Mesendoderm (in vitro differentiated cells): ENCODE results near the gene IL1RAPL1.

ENCODE experiments used
- DNase-seq: peaks from one replicate; pipeline ENCODE4 v3.0.0; 2013
- H2AK5ac ChIP-seq: 2 replicates; pipeline ENCODE4 v1.6.1; 2013; ENCODE audit warnings: low read length, inconsistent platforms
- H2BK120ac ChIP-seq: 2 replicates; pipeline ENCODE4 v1.6.1; 2013; ENCODE audit warnings: low read depth, mild to moderate bottlenecking, low read length, moderate library complexity, mixed read lengths
- H2BK15ac ChIP-seq: replicated peaks from 2 replicates; pipeline ENCODE4 v1.6.1; 2013; ENCODE audit warnings: low read depth, mild to moderate bottlenecking, moderate library complexity
- H2BK5ac ChIP-seq: 2 replicates; pipeline ENCODE4 v1.6.1; 2013; ENCODE audit warnings: low read length, inconsistent platforms
- H3K18ac ChIP-seq: 2 replicates; pipeline ENCODE4 v1.6.1; 2013; ENCODE audit warnings: mild to moderate bottlenecking, low read length, mixed read lengths
- H3K23ac ChIP-seq: one replicate; pipeline ENCODE4 v1.6.1; 2013; ENCODE audit warnings: low read length
- H3K27ac ChIP-seq: 2 replicates; pipeline ENCODE4 v1.5.1; 2013; ENCODE audit warnings: low read depth, mild to moderate bottlenecking, inconsistent platforms, low read length, moderate library complexity
- H3K27me3 ChIP-seq: 2 replicates; pipeline ENCODE4 v1.6.1; 2013; ENCODE audit warnings: low read length, control low read depth, mild to moderate bottlenecking, inconsistent platforms; ENCODE audit not compliant: insufficient read depth, poor library complexity
- H3K36me3 ChIP-seq: 2 replicates; pipeline ENCODE4 v1.6.1; 2013; ENCODE audit warnings: low read length, inconsistent platforms; ENCODE audit not compliant: control insufficient read depth, insufficient read depth
- H3K4ac ChIP-seq: one replicate; pipeline ENCODE4 v1.6.1; 2013; ENCODE audit warnings: low read depth, mild to moderate bottlenecking, low read length, moderate library complexity
- H3K4me1 ChIP-seq: 2 replicates; pipeline ENCODE4 v1.6.1; 2013; ENCODE audit warnings: low read depth, low read length, inconsistent platforms; ENCODE audit not compliant: control insufficient read depth
- H3K4me2 ChIP-seq: 2 replicates; pipeline ENCODE4 v1.6.1; 2013; ENCODE audit warnings: low read length
- H3K4me3 ChIP-seq: 2 replicates; pipeline ENCODE4 v1.5.1; 2013; ENCODE audit warnings: mild to moderate bottlenecking, low read length
- H3K56ac ChIP-seq: one replicate; pipeline ENCODE4 v1.6.1; 2013; ENCODE audit warnings: low read length
- H3K79me1 ChIP-seq: 2 replicates; pipeline ENCODE4 v1.6.1; 2013; ENCODE audit warnings: low read length, inconsistent platforms
- H3K79me2 ChIP-seq: 2 replicates; pipeline ENCODE4 v1.6.1; 2013; ENCODE audit warnings: mild to moderate bottlenecking, low read length; ENCODE audit not compliant: control insufficient read depth, insufficient read depth
- H3K9ac ChIP-seq: 2 replicates; pipeline ENCODE4 v1.6.1; 2013; ENCODE audit warnings: low read length, inconsistent platforms
- H4K5ac ChIP-seq: one replicate; pipeline ENCODE4 v1.6.1; 2013; ENCODE audit warnings: low read length
- H4K8ac ChIP-seq: one replicate; pipeline ENCODE4 v1.6.1; 2013; ENCODE audit warnings: low read depth, mild to moderate bottlenecking, control low read depth, low read length, moderate library complexity
- WGBS: extraction: QIAGEN DNeasy Blood & Tissue Kit; methylation state at CpG from one replicate; pipeline ENCODE4 v1.1.7; 2013; ENCODE audit warnings: low lambda C conversion rate, missing lambda C conversion rate; ENCODE audit not compliant: insufficient coverage; ENCODE audit errors: extremely low coverage; 5-methylcytosine and 5-hydroxymethylcytosine counted together

IL1RAPL1 gene

GRCh38 chrX:29143756-29144155 lies 556.5 kb downstream of the IL1RAPL1 start:
- Histone ChIP-seq H3K4ac (no peak overlapping the region), H3K18ac (no peak overlapping the region), H3K36me3 (no peaks in the 10 kb centered on the region), H4K8ac (no peak overlapping the region), H3K4me1 (no peaks in the 10 kb centered on the region), H2BK5ac (no peak overlapping the region), H3K4me2 (no peak overlapping the region), H3K27ac (no peak overlapping the region), H3K79me2 (no peaks in the 10 kb centered on the region), H3K9ac (no peak overlapping the region), H3K23ac (no peak overlapping the region), H3K56ac (no peak overlapping the region), H3K27me3 (no peaks in the 10 kb centered on the region), H3K4me3 (no peak overlapping the region), H2BK15ac (no peak overlapping the region), H3K79me1 (no peaks in the 10 kb centered on the region), H2BK120ac (no peak overlapping the region), H4K5ac (no peak overlapping the region), H2AK5ac (no peak overlapping the region)
- WGBS: no CpG with 5 or more reads among the region's 4 CpGs
- DNase-seq: no peak

GRCh38 chrX:29145316-29145715 lies 558.1 kb downstream of the IL1RAPL1 start:
- Histone ChIP-seq H2AK5ac (no peak overlapping the region), H3K79me2 (no peaks in the 10 kb centered on the region), H3K23ac (no peak overlapping the region), H2BK5ac (no peak overlapping the region), H3K4me3 (no peak overlapping the region), H2BK15ac (no peak overlapping the region), H4K8ac (no peak overlapping the region), H3K4ac (no peak overlapping the region), H3K9ac (no peak overlapping the region), H3K56ac (no peak overlapping the region), H3K18ac (no peak overlapping the region), H4K5ac (no peak overlapping the region), H3K79me1 (no peaks in the 10 kb centered on the region), H3K27ac (no peak overlapping the region), H3K4me1 (no peaks in the 10 kb centered on the region), H2BK120ac (no peak overlapping the region), H3K4me2 (no peak overlapping the region), H3K27me3 (no peaks in the 10 kb centered on the region), H3K36me3 (no peaks in the 10 kb centered on the region)
- no CpG with 5 or more reads among the region's 4 CpGs for WGBS
- DNase-seq: no peak

GRCh38 chrX:29148511-29148910 lies 561.3 kb downstream of the IL1RAPL1 start:
- Histone ChIP-seq H3K79me2 (no peaks in the 10 kb centered on the region), H3K18ac (no peak overlapping the region), H3K23ac (no peak overlapping the region), H3K79me1 (no peaks in the 10 kb centered on the region), H4K8ac (no peak overlapping the region), H3K9ac (no peak overlapping the region), H3K36me3 (no peaks in the 10 kb centered on the region), H2BK15ac (no peak overlapping the region), H4K5ac (no peak overlapping the region), H3K4me3 (no peak overlapping the region), H3K4me2 (no peak overlapping the region), H3K4ac (no peak overlapping the region), H3K27me3 (no peaks in the 10 kb centered on the region), H3K4me1 (no peaks in the 10 kb centered on the region), H2BK5ac (no peak overlapping the region), H2AK5ac (no peak overlapping the region), H3K56ac (no peak overlapping the region), H3K27ac (no peak overlapping the region), H2BK120ac (no peak overlapping the region)
- no CpG with 5 or more reads among the region's 5 CpGs for WGBS
- DNase-seq: no peak

GRCh38 chrX:29155286-29155685 lies 568.0 kb downstream of the IL1RAPL1 start:
- Histone ChIP-seq H3K4ac (no peak overlapping the region), H2BK15ac (no peak overlapping the region)

GRCh38 chrX:29172880-29173279 lies 585.6 kb downstream of the IL1RAPL1 start:
- H3K4me2 ChIP-seq: no peak overlapping the region
- no peak overlapping the region for H2AK5ac ChIP-seq
- no peak overlapping the region for H3K4ac ChIP-seq
- no peak overlapping the region for H4K8ac ChIP-seq
- no peak overlapping the region for H3K18ac ChIP-seq
- H2BK15ac ChIP-seq: no peak overlapping the region
- H3K4me3 ChIP-seq: no peak overlapping the region
- H3K79me1 ChIP-seq: no peaks in the 10 kb centered on the region
- H3K27ac ChIP-seq: no peak overlapping the region
- H2BK120ac ChIP-seq: no peak overlapping the region
- H3K23ac ChIP-seq: no peak overlapping the region
- no peaks in the 10 kb centered on the region for H3K79me2 ChIP-seq
- no peak overlapping the region for H2BK5ac ChIP-seq
- H4K5ac ChIP-seq: no peak overlapping the region
- no peaks in the 10 kb centered on the region for H3K27me3 ChIP-seq
- no CpG with 5 or more reads among the region's 3 CpGs for WGBS
- H3K4me1 ChIP-seq: no peaks in the 10 kb centered on the region
- no peak overlapping the region for H3K56ac ChIP-seq
- no peaks in the 10 kb centered on the region for H3K36me3 ChIP-seq
- no peak overlapping the region for H3K9ac ChIP-seq
- no peak for DNase-seq

More at GRCh38 chrX:29155286-29155685, 568.0 kb downstream of the IL1RAPL1 start:
- no peak overlapping the region for H4K8ac ChIP-seq
- no peaks in the 10 kb centered on the region for H3K4me1 ChIP-seq
- DNase-seq: no peak
- H2BK5ac ChIP-seq: no peak overlapping the region
- no peak overlapping the region for H3K4me2 ChIP-seq
- H2AK5ac ChIP-seq: no peak overlapping the region
- no peak overlapping the region for H3K27ac ChIP-seq
- H3K36me3 ChIP-seq: no peaks in the 10 kb centered on the region
- WGBS: no CpG with 5 or more reads among the region's 3 CpGs
- no peaks in the 10 kb centered on the region for H3K27me3 ChIP-seq
- H3K56ac ChIP-seq: no peak overlapping the region
- H3K79me2 ChIP-seq: no peaks in the 10 kb centered on the region
- no peak overlapping the region for H3K18ac ChIP-seq
- no peak overlapping the region for H3K23ac ChIP-seq
- H4K5ac ChIP-seq: no peak overlapping the region
- no peak overlapping the region for H2BK120ac ChIP-seq
- no peaks in the 10 kb centered on the region for H3K79me1 ChIP-seq
- H3K4me3 ChIP-seq: no peak overlapping the region
- no peak overlapping the region for H3K9ac ChIP-seq

- Histone ChIP-seq H3K18ac (no peak overlapping the region), H3K79me1 (no peaks in the 10 kb centered on the region), H2BK5ac (no peak overlapping the region), H3K36me3 (no peaks in the 10 kb centered on the region), H3K4me2 (no peak overlapping the region), H3K27me3 (no peaks in the 10 kb centered on the region), H2AK5ac (no peak overlapping the region), H4K5ac (no peak overlapping the region), H3K79me2 (no peaks in the 10 kb centered on the region), H3K4me3 (no peak overlapping the region), H3K27ac (no peak overlapping the region), H3K23ac (no peak overlapping the region), H3K9ac (no peak overlapping the region), H3K56ac (no peak overlapping the region), H2BK15ac (no peak overlapping the region), H3K4me1 (no peaks in the 10 kb centered on the region), H4K8ac (no peak overlapping the region), H2BK120ac (no peak overlapping the region), H3K4ac (no peak overlapping the region)
- no peak for DNase-seq
- WGBS: no CpG with 5 or more reads among the region's 2 CpGs
These were observed 600.0 kb downstream of the IL1RAPL1 start for GRCh38 chrX:29187264-29187663.
